ENCODE measurements around the gene TIAM1.

TIAM1 gene

DNA sequence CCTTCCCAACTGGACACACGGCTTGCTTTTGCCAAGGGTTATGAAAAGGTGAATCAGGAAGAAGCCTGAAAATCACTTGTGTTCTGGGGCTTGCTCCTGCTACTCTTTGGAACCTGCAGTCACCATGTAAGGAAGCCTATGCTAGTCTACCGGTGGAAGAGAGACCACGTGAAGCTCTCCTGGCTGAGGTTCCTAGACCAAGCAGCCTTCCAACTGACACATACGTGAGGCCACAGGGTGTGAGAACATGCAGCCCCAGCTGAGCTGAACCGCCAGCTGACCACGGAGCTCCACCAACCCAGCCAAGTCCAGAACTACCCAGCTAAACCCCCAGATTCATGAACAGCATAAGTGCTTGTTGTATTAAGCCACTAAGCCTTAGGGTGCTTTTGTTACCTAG lies 233.0 kb downstream of the TIAM1 start:
- DNase-seq (ENCODE audit: extremely low spot score), result no peak
- TF ChIP-seq, protein P1, sequence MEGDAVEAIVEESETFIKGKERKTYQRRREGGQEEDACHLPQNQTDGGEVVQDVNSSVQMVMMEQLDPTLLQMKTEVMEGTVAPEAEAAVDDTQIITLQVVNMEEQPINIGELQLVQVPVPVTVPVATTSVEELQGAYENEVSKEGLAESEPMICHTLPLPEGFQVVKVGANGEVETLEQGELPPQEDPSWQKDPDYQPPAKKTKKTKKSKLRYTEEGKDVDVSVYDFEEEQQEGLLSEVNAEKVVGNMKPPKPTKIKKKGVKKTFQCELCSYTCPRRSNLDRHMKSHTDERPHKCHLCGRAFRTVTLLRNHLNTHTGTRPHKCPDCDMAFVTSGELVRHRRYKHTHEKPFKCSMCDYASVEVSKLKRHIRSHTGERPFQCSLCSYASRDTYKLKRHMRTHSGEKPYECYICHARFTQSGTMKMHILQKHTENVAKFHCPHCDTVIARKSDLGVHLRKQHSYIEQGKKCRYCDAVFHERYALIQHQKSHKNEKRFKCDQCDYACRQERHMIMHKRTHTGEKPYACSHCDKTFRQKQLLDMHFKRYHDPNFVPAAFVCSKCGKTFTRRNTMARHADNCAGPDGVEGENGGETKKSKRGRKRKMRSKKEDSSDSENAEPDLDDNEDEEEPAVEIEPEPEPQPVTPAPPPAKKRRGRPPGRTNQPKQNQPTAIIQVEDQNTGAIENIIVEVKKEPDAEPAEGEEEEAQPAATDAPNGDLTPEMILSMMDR (IDR thresholded peaks at IDR 0.05; ENCODE audit: control extremely low read depth, extremely low read depth, low read depth, missing control alignments), result no peak
- ChIA-PET CTCF (interaction anchor here (1.3 to 4.3 kb wide), 3 partner anchors 11 to 770 kb away, joined by 3 to 36 read pairs (median 3); no protein-coding TSS in a partner anchor), POLR2A (no interaction called here)

DNA sequence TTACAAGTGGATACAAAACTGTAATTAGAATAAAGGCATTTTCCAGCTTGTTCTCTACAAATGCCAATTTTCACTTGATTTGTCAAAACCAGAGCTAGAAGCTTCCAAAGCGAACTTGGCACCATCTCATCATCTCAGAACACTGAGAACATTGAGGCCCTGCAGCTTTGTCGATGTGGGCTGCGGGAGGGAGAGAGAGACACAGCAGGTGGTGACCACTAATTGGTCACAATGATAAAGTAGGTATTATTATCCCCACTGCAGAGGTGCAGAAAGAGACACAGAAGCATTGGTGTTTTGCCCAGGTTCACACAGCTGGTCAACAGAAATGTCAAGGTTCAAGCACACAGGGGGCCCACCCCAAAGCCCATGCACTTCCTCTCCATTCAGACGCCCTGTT lies 233.6 kb downstream of the TIAM1 start:
- ChIA-PET POLR2A (no interaction called here), CTCF (interaction anchor here (1.1 to 4.3 kb wide), 7 partner anchors 12 to 770 kb away, joined by 3 to 36 read pairs (median 4); no protein-coding TSS in a partner anchor)
- DNase-seq (ENCODE audit: extremely low spot score), result no peak
- TF ChIP-seq, protein P1 (IDR thresholded peaks at IDR 0.05; ENCODE audit: control extremely low read depth, extremely low read depth, low read depth, missing control alignments), result no peak

DNA sequence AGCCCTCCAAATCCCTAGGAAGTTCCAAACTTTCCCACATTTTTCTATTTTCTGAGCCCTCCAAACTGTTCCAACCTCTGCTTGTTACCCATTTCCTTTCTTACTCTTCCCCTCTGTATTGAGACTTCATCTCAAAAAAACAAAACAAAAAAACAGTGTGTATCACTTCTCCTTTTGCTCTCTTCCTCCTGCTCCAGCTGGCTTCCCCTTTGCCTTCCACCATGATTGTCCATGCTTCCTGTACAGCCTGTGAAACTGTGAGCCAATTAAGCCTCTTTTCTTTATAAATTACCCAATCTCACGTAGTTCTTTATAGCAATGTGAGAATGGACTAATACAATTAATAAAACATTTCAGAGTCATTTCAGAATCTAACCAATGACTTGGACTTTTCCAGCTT lies 236.2 kb downstream of the TIAM1 start:
- ChIA-PET CTCF (interaction anchor here (1.2 to 4.3 kb wide), 5 partner anchors 9 to 463 kb away, joined by 3 to 36 read pairs (median 3); no protein-coding TSS in a partner anchor), POLR2A (no interaction called here)
- DNase-seq (ENCODE audit: extremely low spot score), result no peak
- TF ChIP-seq, protein P1 (IDR thresholded peaks at IDR 0.05; ENCODE audit: control extremely low read depth, extremely low read depth, low read depth, missing control alignments), result no peak

DNA sequence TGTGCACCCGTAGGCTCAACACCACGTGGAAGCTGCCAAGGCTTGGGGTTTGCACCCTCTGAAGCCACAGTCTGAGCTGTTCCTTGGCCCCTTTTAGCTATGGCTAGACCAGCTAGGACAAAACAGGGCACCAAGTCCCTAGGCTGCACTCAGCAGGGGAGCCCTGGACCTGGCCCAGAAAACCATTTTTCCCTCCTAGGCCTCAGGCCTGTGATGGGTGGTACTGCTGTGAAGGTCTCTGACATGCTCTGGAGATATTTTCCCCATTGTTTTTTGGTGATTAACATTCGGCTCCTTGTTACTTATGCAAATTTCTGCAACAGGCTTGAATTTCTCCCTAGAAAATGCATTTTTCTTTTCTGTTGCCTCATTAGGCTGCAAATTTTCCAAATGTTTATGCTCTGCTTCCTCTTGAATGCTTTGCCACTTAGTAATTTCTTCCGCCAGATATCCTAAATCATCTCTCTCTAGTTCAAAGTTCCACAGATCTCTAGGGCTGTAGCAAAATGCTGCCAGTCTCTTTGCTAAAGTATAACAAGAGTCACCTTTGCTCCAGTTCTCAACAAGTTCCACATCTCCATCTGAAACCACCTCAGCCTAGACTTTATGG lies 236.8 kb downstream of the TIAM1 start:
- POLR2A ChIA-PET, result no interaction called here
- no peak for DNase-seq (ENCODE audit: extremely low spot score)
- CTCF ChIA-PET, result interaction anchor here (1.0 to 4.3 kb wide), 3 partner anchors 9 to 74 kb away, joined by 3 to 36 read pairs (median 3); no protein-coding TSS in a partner anchor
- TF ChIP-seq, protein P1 (IDR thresholded peaks at IDR 0.05; ENCODE audit: control extremely low read depth, extremely low read depth, low read depth, missing control alignments), result no peak

DNA sequence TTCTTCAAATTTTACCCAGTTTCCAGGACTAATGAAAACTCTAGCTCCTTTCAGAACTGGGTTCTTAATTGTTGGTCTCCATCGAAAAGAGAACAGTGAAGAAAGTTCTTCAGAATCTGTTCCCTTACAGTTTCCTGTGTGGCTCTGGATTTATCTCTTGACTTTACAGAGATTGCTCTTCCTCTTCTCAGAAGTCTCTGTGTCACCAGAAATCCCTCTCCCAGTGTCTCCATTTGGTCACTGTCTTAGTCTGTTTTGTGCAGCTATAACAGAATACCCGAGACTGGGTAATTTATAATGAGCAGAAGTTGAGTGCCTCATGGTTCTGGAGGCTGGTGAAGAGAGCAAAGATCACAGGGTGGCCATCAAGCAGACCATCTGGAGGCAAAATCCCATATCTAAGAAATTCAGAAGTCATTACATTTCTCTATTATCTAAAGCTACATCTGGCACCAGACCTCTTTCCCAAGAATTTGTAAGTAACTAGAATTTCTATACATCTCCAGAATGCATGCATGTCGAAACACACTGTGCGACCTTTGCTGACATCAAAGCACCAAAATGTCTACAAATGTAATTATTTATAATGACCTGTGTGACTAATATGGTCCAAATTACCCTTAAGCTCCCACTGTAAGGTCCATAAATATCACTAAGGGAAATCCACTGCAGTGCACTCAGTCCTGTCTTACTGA lies 240.3 kb downstream of the TIAM1 start:
- POLR2A ChIA-PET, result no interaction called here
- TF ChIP-seq, protein P1 (IDR thresholded peaks at IDR 0.05; ENCODE audit: control extremely low read depth, extremely low read depth, low read depth, missing control alignments), result no peak
- no peak for DNase-seq (ENCODE audit: extremely low spot score)
- CTCF ChIA-PET, result interaction anchor here (1.3 to 3.4 kb wide), 2 partner anchors 17 to 477 kb away, joined by 5 to 15 read pairs; no protein-coding TSS in a partner anchor

DNA sequence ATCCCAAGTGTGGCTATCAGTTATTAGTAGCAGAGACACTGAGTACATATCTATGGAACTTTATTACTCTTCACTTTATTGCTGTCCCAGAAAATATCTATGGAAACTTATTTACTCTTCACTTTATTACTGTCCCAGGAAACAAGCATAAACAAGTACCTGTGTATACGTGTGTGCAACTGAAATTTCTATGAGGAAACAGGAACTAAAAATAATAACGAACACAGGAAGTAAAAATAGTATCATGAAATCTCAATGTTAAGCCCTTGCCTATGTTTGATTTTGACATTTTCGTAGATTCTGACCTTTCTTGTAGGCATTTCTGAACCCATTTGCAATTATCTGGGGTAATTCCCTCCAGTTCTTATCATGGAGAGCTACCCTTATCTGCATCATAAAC lies 240.9 kb downstream of the TIAM1 start:
- POLR2A ChIA-PET, result no interaction called here
- CTCF ChIA-PET, result interaction anchor here (1.3 to 3.4 kb wide), 2 partner anchors 16 to 478 kb away, joined by 5 to 15 read pairs; no protein-coding TSS in a partner anchor
- TF ChIP-seq, protein P1 (IDR thresholded peaks at IDR 0.05; ENCODE audit: control extremely low read depth, extremely low read depth, low read depth, missing control alignments), result no peak
- DNase-seq (ENCODE audit: extremely low spot score), result no peak
